ENCODE results near the gene SLC2A1.

DNA sequence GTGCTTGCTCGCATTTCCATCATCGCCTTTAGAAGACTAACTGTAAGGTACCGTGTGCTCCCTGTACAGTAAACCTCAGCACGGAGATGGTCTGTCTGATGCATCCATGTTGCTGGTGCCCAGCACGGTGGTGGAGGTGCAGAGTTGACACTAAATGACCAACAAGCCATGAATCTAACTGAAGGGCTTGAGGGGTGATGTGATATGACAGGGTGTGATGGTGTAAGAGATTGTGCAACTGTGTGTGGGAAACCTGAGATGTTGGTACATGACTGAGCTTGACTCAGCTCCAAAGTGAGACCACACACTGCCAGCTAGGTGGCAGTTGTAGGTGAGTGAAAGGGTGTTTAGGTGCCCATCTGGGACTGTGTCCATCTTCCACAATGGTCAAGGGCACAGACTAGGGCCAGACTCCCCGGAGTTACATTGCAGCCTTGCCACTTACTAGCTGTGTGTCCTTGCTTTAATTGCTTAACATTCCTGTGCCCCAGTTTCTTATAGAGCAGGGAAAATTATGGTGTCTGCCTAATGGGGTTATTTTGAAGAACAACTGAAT lies 21.4 kb downstream of the SLC2A1 start:
- TF ChIP-seq, protein P1, sequence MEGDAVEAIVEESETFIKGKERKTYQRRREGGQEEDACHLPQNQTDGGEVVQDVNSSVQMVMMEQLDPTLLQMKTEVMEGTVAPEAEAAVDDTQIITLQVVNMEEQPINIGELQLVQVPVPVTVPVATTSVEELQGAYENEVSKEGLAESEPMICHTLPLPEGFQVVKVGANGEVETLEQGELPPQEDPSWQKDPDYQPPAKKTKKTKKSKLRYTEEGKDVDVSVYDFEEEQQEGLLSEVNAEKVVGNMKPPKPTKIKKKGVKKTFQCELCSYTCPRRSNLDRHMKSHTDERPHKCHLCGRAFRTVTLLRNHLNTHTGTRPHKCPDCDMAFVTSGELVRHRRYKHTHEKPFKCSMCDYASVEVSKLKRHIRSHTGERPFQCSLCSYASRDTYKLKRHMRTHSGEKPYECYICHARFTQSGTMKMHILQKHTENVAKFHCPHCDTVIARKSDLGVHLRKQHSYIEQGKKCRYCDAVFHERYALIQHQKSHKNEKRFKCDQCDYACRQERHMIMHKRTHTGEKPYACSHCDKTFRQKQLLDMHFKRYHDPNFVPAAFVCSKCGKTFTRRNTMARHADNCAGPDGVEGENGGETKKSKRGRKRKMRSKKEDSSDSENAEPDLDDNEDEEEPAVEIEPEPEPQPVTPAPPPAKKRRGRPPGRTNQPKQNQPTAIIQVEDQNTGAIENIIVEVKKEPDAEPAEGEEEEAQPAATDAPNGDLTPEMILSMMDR (IDR thresholded peaks at IDR 0.05), result peak in 2 of 6 experiments; percentile 20 to 33
- TF ChIP-seq POLR2A (IDR thresholded peaks at IDR 0.05), result no peak
